DOHH2 (cell line): ENCODE measurements around the gene CACNB4.

Experiments
- H3F3A ChIP-seq: fragments of 200-600 bp; sonication (generic), shearing (Covaris generic); 2 replicates; pipeline ENCODE4 v1.6.0; 2016; ENCODE audit warnings: antibody characterized with exemption, mild to moderate bottlenecking; ENCODE audit not compliant: control insufficient read depth, insufficient read depth
- H3K27ac ChIP-seq: fragments of 200-600 bp; sonication (generic); 2 replicates; pipeline ENCODE4 v1.5.1; 2014; ENCODE audit warnings: low read depth, mild to moderate bottlenecking, low read length, moderate library complexity
- H3K27me3 ChIP-seq: fragments of 200-600 bp; sonication (generic); 2 replicates; pipeline ENCODE4 v1.6.1; 2014; ENCODE audit warnings: mild to moderate bottlenecking, low read length, mixed read lengths; ENCODE audit not compliant: control insufficient read depth
- H3K36me3 ChIP-seq: fragments of 200-600 bp; sonication (generic); 2 replicates; pipeline ENCODE4 v1.6.1; 2014; ENCODE audit warnings: mild to moderate bottlenecking, low read length, moderate library complexity, mixed read lengths; ENCODE audit not compliant: control insufficient read depth
- H3K4me1 ChIP-seq: fragments of 200-600 bp; sonication (generic); 2 replicates; pipeline ENCODE4 v1.6.1; 2014; ENCODE audit warnings: mild to moderate bottlenecking, low read length, mixed read lengths; ENCODE audit not compliant: control insufficient read depth
- H3K4me2 ChIP-seq: fragments of 200-600 bp; sonication (generic); 2 replicates; pipeline ENCODE4 v1.6.0; 2014; ENCODE audit warnings: mild to moderate bottlenecking, low read length, moderate library complexity
- H3K4me3 ChIP-seq: fragments of 200-600 bp; sonication (generic); 2 replicates; pipeline ENCODE4 v1.5.1; 2014; ENCODE audit warnings: mild to moderate bottlenecking, low read length, mixed read lengths
- H3K79me2 ChIP-seq: fragments of 200-600 bp; sonication (generic); 2 replicates; pipeline ENCODE4 v1.6.1; 2014; ENCODE audit warnings: mild to moderate bottlenecking, low read length, mixed read lengths; ENCODE audit not compliant: control insufficient read depth
- H3K9me2 ChIP-seq: fragments of 200-600 bp; sonication (generic); replicated peaks from 2 replicates; pipeline ENCODE4 v1.6.1; 2014; ENCODE audit warnings: mild to moderate bottlenecking, low read length, mixed read lengths; ENCODE audit not compliant: control insufficient read depth
- H3K9me3 ChIP-seq: fragments of 200-600 bp; sonication (generic); 2 replicates; pipeline ENCODE4 v1.6.1; 2014; ENCODE audit warnings: antibody characterized with exemption, low read length, mixed read lengths; ENCODE audit not compliant: control insufficient read depth, insufficient read depth
- H4K20me1 ChIP-seq: fragments of 200-600 bp; sonication (generic); 2 replicates; pipeline ENCODE4 v1.6.0; 2014; ENCODE audit warnings: low read depth, mild to moderate bottlenecking, antibody characterized with exemption, low read length, moderate library complexity; ENCODE audit not compliant: control insufficient read depth, insufficient read depth
- EZH2phosphoT487 ChIP-seq: fragments of 200-600 bp; sonication (generic); IDR thresholded peaks from 2 replicates; pipeline ENCODE4 v1.6.1; 2017; ENCODE audit warnings: borderline replicate concordance, mild to moderate bottlenecking, antibody characterized with exemption, low read length, moderate library complexity, mixed read lengths
- TF ChIP-seq, protein P1 (sequence below): fragments of 200-600 bp; sonication (generic); IDR thresholded peaks from one replicate; pipeline ENCODE4 v1.5.1; 2014; ENCODE audit warnings: antibody characterized with exemption, mild to moderate bottlenecking, low read depth, low read length; ENCODE audit not compliant: poor library complexity, severe bottlenecking

The CACNB4 gene

DNA sequence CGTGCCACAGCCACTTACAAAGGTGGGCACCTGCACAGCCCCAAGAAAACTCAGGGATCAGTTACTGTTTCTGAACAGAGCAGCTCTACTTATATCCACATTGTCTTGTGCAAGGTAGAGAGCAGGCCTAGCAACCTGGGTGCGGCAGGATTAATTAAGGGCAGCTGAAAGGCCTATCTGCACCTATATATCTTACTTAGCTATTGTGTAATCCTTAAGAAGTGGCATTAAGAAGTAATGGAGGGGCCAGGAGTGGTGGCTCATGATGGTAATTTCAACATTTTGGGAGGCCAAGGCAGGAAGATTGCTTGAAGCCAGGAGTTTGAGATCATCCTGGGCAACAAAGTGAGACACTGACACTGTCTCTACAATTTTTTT, 257.8 kb downstream of the CACNB4 start:
- Histone ChIP-seq H4K20me1 (no peaks in the 10 kb centered on the region), H3K79me2 (no peaks in the 10 kb centered on the region), H3K9me2 (no peaks in the 10 kb centered on the region), H3K36me3 (no peaks in the 10 kb centered on the region), H3F3A (no peaks in the 10 kb centered on the region), H3K4me1 (peaks cover 8% of the 10 kb centered on the region), H3K27me3 (no peaks in the 10 kb centered on the region), H3K4me3 (no peak overlapping the region), H3K9me3 (no peaks in the 10 kb centered on the region), H3K4me2 (no peak overlapping the region), H3K27ac (no peak overlapping the region)
- TF ChIP-seq EZH2phosphoT487, result no peak
- TF ChIP-seq, protein P1, sequence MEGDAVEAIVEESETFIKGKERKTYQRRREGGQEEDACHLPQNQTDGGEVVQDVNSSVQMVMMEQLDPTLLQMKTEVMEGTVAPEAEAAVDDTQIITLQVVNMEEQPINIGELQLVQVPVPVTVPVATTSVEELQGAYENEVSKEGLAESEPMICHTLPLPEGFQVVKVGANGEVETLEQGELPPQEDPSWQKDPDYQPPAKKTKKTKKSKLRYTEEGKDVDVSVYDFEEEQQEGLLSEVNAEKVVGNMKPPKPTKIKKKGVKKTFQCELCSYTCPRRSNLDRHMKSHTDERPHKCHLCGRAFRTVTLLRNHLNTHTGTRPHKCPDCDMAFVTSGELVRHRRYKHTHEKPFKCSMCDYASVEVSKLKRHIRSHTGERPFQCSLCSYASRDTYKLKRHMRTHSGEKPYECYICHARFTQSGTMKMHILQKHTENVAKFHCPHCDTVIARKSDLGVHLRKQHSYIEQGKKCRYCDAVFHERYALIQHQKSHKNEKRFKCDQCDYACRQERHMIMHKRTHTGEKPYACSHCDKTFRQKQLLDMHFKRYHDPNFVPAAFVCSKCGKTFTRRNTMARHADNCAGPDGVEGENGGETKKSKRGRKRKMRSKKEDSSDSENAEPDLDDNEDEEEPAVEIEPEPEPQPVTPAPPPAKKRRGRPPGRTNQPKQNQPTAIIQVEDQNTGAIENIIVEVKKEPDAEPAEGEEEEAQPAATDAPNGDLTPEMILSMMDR, result no peak

DNA sequence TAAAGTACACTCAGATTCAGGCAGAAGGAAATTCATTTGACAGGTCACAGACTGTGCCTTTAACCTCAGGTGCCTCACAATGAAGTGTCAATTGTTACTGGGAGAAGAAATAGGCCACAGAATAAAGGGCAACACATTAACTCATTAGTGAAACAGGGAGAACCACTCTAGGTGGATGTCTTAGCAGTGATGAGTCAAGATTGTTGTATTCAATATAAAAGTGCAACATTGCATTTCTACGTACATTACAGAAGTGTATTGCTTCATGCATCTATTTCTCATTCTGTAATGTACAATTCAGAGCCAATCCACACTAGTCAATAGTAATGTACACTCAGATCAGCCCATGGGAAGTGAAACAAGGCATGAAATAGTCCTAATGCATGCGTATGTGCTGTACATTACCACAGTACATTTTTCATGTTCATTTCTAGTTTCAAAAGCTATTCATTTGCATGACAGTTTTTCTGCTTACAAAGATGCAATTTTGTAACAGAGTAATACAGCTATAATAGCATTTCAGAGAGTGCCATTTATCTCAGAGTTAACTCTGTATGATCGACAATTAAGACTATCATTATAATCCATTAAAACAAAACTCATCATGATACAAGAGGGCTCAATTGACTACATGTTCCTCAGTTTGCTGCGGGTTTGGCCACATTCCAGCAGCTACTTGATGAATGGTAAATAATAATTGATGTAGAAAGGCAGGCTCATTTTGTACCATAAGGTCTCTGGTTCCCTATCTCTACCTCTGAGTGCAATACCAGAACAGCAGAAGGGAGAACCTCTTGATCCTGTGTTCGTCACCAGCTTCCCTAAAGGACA, 258.4 kb downstream of the CACNB4 start:
- no peaks in the 10 kb centered on the region for H4K20me1 ChIP-seq
- H3K9me2 ChIP-seq, result no peaks in the 10 kb centered on the region
- H3K9me3 ChIP-seq, result no peaks in the 10 kb centered on the region
- H3K4me1 ChIP-seq, result peaks cover 14% of the 10 kb centered on the region
- no peaks in the 10 kb centered on the region for H3F3A ChIP-seq
- no peak overlapping the region for H3K4me3 ChIP-seq
- H3K27me3 ChIP-seq, result no peaks in the 10 kb centered on the region
- H3K36me3 ChIP-seq, result no peaks in the 10 kb centered on the region
- TF ChIP-seq, protein P1, result no peak
- H3K27ac ChIP-seq, result no peak overlapping the region
- no peaks in the 10 kb centered on the region for H3K79me2 ChIP-seq
- no peak overlapping the region for H3K4me2 ChIP-seq

DNA sequence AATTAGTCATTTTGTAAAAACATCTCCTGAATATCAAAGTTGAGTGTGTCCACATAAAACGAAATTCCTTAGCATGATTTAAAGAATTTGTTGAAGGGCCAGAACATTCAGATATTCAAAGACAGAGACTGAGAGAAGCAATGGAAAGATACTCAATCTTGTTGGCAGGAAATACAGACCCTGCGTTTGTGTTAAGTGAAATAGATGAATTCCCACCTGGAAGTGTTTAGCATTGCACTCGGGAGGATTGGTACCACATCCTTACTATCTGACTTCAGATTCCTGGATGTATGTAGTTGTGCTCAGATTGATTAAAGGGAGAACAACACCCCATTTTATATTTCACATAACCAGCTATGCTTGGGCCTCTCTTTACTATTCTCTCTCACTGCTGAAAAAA, 260.9 kb downstream of the CACNB4 start:
- H3K4me3 ChIP-seq, result no peak overlapping the region
- H4K20me1 ChIP-seq, result no peaks in the 10 kb centered on the region
- no peaks in the 10 kb centered on the region for H3K9me2 ChIP-seq
- no peak overlapping the region for H3K27ac ChIP-seq
- no peak overlapping the region for H3K4me2 ChIP-seq
- H3K9me3 ChIP-seq, result no peaks in the 10 kb centered on the region
- H3K79me2 ChIP-seq, result no peaks in the 10 kb centered on the region
- TF ChIP-seq, protein P1, result no peak
- no peak for TF ChIP-seq EZH2phosphoT487
- peaks cover 23% of the 10 kb centered on the region for H3K4me1 ChIP-seq
- H3F3A ChIP-seq, result peaks cover 2% of the 10 kb centered on the region; the same call in 1 of the 2 replicates
- H3K36me3 ChIP-seq, result no peaks in the 10 kb centered on the region
- H3K27me3 ChIP-seq, result no peaks in the 10 kb centered on the region
